Measurements from ENCODE around the gene UFD1.

DNA sequence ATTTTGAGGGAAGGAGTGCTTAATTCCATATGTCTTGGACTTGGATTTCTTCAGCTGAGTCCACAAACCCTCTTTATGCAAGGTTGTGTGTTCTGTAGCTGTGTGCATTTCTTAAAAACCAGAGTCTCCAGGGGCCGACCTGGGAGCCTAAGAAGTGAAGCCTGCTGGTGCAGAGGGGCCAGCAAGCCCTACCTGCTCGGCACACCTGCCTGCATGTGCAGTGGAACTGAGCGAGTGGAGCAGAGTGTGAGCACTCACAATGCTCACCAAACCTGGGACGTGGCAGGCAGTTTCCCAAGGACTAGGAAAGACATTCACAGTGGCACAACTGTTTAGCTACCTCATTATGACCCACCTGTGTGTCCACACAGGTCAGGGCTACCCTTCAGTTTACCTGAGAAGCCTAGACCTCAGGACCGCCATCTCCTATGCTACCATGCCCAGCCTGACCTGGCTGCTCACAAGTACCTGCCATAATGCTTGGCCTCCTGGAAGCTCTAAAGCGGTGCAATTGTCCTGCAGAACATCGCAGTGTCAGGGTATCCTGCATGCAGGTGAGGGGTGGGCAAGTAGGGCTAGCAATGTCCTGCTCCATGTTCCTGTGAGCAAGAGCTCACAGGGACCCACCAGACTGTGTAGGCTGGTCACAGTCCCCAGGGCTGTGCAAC lies 35.3 kb downstream of the UFD1 start:
- TF ChIP-seq SUZ12 (IDR thresholded peaks at IDR 0.05; ENCODE audit: extremely low read depth, insufficient read depth, insufficient read length) (no peak), ZNF274 (IDR thresholded peaks at IDR 0.05; ENCODE audit: low read depth, low read length) (no peak), YY1 (IDR thresholded peaks at IDR 0.05; ENCODE audit: insufficient read depth, insufficient read length) (no peak)
